ENCODE measurements around the gene CKB. TPM values are rescaled to one million over a fixed set of nuclear protein-coding genes. Genes with fewer than 3 reads are reported as not detected.

CKB gene
- total RNA-seq, 1 donor from 2014 or later, result 8.6 TPM

GRCh38 chr14:103555559-103556337 lies 33.1 kb upstream of the CKB start:
- no peaks in the 10 kb centered on the region for H3K9me3 Mint-ChIP-seq
- ChIA-PET CTCF (no interaction called here), POLR2A (interaction anchor here (0.7 kb wide), 1 partner anchor 26 kb away, joined by 3 read pairs; no protein-coding TSS in a partner anchor)
- TF ChIP-seq CTCF (IDR thresholded peaks at IDR 0.05), result no peak
- intact Hi-C loops (cut with micrococcal nuclease), result no loop called here
- H3K4me1 Mint-ChIP-seq, result peaks cover 26% of the 10 kb centered on the region
- peaks cover 46% of the 10 kb centered on the region for H3K36me3 Mint-ChIP-seq (ENCODE audit: low read depth)
- H3K4me3 Mint-ChIP-seq, result no peak overlapping the region
- H3K27ac Mint-ChIP-seq, result no peak overlapping the region
- no peak for DNase-seq
- ATAC-seq (ENCODE audit: low read depth), result no peak
- no peaks in the 10 kb centered on the region for H3K27me3 Mint-ChIP-seq

GRCh38 chr14:103552846-103553210 lies 30.2 kb upstream of the CKB start:
- Mint-ChIP-seq H3K27ac (no peak overlapping the region), H3K36me3 (ENCODE audit: low read depth) (peaks cover 18% of the 10 kb centered on the region), H3K4me3 (no peak overlapping the region), H3K9me3 (no peaks in the 10 kb centered on the region), H3K27me3 (no peaks in the 10 kb centered on the region), H3K4me1 (peaks cover 4% of the 10 kb centered on the region)
- TF ChIP-seq CTCF (IDR thresholded peaks at IDR 0.05), result no peak
- CTCF ChIA-PET, result interaction anchor here (1.2 to 1.4 kb wide), 2 partner anchors 34 to 51 kb away, joined by 3 to 9 read pairs; no protein-coding TSS in a partner anchor
- intact Hi-C loops (cut with micrococcal nuclease), result no loop called here
- DNase-seq, result no peak
- ATAC-seq (ENCODE audit: low read depth), result no peak
- POLR2A ChIA-PET, result no interaction called here

GRCh38 chr14:103552011-103552845 lies 29.6 kb upstream of the CKB start:
- H3K9me3 Mint-ChIP-seq, result no peaks in the 10 kb centered on the region
- TF ChIP-seq CTCF (IDR thresholded peaks at IDR 0.05), result no peak
- H3K27me3 Mint-ChIP-seq, result no peaks in the 10 kb centered on the region
- intact Hi-C loops (cut with micrococcal nuclease), result no loop called here
- POLR2A ChIA-PET, result no interaction called here
- no peak for ATAC-seq (ENCODE audit: low read depth)
- peaks cover 3% of the 10 kb centered on the region for H3K4me1 Mint-ChIP-seq
- H3K27ac Mint-ChIP-seq, result no peak overlapping the region
- DNase-seq, result no peak
- CTCF ChIA-PET, result interaction anchor here (1.0 to 1.4 kb wide), 4 partner anchors 31 to 51 kb away, joined by 3 to 9 read pairs (median 3); no protein-coding TSS in a partner anchor
- no peak overlapping the region for H3K4me3 Mint-ChIP-seq
- H3K36me3 Mint-ChIP-seq (ENCODE audit: low read depth), result peaks cover 13% of the 10 kb centered on the region

GRCh38 chr14:103551338-103551762 lies 28.7 kb upstream of the CKB start:
- POLR2A ChIA-PET, result interaction anchor here (1.2 kb wide), 1 partner anchor 24 kb away, joined by 3 read pairs; no protein-coding TSS in a partner anchor
- CTCF ChIA-PET, result interaction anchor here (1.0 to 1.2 kb wide), 2 partner anchors 30 to 32 kb away, joined by 3 read pairs; no protein-coding TSS in a partner anchor
- no peaks in the 10 kb centered on the region for H3K27me3 Mint-ChIP-seq
- no peak for DNase-seq
- intact Hi-C loops (cut with micrococcal nuclease), result no loop called here
- H3K36me3 Mint-ChIP-seq (ENCODE audit: low read depth), result peaks cover 9% of the 10 kb centered on the region
- H3K4me3 Mint-ChIP-seq, result no peak overlapping the region
- peaks cover 2% of the 10 kb centered on the region for H3K4me1 Mint-ChIP-seq
- no peak overlapping the region for H3K27ac Mint-ChIP-seq
- no peak for TF ChIP-seq CTCF (IDR thresholded peaks at IDR 0.05)
- no peak for ATAC-seq (ENCODE audit: low read depth)
- no peaks in the 10 kb centered on the region for H3K9me3 Mint-ChIP-seq
